ENCODE data around the gene TRIM65. TPM values are rescaled to one million over a fixed set of nuclear protein-coding genes. Genes with fewer than 3 reads are reported as not detected.

The TRIM65 gene, protein sequence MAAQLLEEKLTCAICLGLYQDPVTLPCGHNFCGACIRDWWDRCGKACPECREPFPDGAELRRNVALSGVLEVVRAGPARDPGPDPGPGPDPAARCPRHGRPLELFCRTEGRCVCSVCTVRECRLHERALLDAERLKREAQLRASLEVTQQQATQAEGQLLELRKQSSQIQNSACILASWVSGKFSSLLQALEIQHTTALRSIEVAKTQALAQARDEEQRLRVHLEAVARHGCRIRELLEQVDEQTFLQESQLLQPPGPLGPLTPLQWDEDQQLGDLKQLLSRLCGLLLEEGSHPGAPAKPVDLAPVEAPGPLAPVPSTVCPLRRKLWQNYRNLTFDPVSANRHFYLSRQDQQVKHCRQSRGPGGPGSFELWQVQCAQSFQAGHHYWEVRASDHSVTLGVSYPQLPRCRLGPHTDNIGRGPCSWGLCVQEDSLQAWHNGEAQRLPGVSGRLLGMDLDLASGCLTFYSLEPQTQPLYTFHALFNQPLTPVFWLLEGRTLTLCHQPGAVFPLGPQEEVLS
- total RNA-seq: 10 to 100 TPM in 7 of 9 donors, 1 to 10 TPM in 2; 6.5 to 46.9 (median 18.6) TPM
- 10 to 100 TPM in 1 of 3 donors, 1 to 10 TPM in 2; 4.1 to 16.7 (median 5.0) TPM for polyA plus RNA-seq
- long read RNA-seq, donor 1, partial matches to known transcripts: 0 of 1 reads
- long read RNA-seq, donor 1, other reads (novel, unspliced or antisense): 0 of 1 reads
- long read RNA-seq, donor 2, partial matches to known transcripts: 0 of 1 reads
- long read RNA-seq, donor 2, other reads (novel, unspliced or antisense): 0 of 1 reads
- long read RNA-seq, donor 3, partial matches to known transcripts: 0 of 1 reads
- long read RNA-seq, donor 3, other reads (novel, unspliced or antisense): 0 of 1 reads
- long read RNA-seq, donor 4, partial matches to known transcripts: 0 of 1 reads
- long read RNA-seq, donor 4, other reads (novel, unspliced or antisense): 1 of 1 reads
- long read RNA-seq, donor 5, transcript TRIM65-201 (6 exons, 3,439 nt): major isoform, 20 of 48 reads
- long read RNA-seq, donor 5, transcript TRIM65-204 (5 exons, 865 nt): minor isoform, 15 of 48 reads
- long read RNA-seq, donor 5, partial matches to known transcripts: 1 of 48 reads
- long read RNA-seq, donor 5, other reads (novel, unspliced or antisense): 8 of 48 reads
- long read RNA-seq, donor 6, partial matches to known transcripts: 0 of 1 reads
- long read RNA-seq, donor 6, other reads (novel, unspliced or antisense): 1 of 1 reads
- long read RNA-seq, donor 7: 0 reads
- long read RNA-seq, donor 8, partial matches to known transcripts: 0 of 3 reads
- long read RNA-seq, donor 8, other reads (novel, unspliced or antisense): 0 of 3 reads
- long read RNA-seq, donor 9: 0 reads
- long read RNA-seq, donor 10: 0 reads

DNA sequence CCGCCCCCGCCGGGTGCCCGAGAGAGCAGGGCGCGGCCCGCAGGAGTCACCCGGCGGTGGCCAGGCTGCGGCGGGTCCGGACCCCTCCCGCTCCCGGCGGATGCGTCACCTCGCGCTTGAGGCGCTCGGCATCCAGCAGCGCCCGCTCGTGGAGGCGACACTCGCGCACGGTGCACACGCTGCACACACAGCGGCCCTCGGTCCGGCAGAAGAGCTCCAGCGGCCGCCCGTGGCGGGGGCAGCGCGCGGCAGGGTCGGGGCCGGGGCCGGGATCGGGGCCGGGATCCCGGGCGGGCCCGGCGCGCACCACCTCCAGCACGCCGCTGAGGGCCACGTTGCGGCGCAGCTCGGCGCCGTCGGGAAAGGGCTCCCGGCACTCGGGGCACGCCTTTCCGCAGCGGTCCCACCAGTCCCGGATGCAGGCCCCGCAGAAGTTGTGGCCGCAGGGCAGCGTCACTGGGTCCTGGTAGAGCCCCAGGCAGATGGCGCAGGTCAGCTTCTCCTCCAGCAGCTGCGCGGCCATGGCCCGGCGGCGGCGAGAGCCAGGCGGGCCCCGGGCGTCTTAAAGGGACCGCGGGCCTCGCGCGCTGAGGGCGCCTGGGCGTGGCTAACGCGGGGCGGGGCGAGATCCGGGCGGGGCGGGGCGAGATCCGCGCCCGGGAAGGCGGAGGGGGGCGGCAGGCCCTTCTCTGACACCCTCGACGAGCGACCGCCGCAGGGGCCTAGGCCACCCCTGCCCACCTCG is at the start of gene TRIM65:
Gene TRIM65, minus strand, starts transcription at position 537 of the 745 bp plus-strand sequence. Its CDS starts 14 bp downstream, at position 523.
- 0 to 1% (median 1%) methylated on average over 4 to 100 of the region's 102 CpGs; no CpG with 5 or more reads in 1 of the 4 donors for whole genome bisulfite sequencing, 4 donors
- Histone ChIP-seq H3K9me3 (replicated peaks in 1 of 3) (no peaks in the 10 kb centered on the region), H3K27ac (peak within 1 kb of the TSS; percentile 39 to 96 (median 86)), H3K36me3 (replicated peaks in 1 of 2) (peaks cover 0 to 39% of the 10 kb centered on the region in 2 donors), H3K4me3 (peak within 1 kb of the TSS; percentile 29 to 84 (median 64)), H3K4me1 (replicated peaks in 1 of 2) (peaks cover 11 to 22% of the 10 kb centered on the region in 2 donors), H3K27me3 (no peaks in the 10 kb centered on the region)
- intact Hi-C loops (cut with DNase I): loop anchor here in 1 of 2 donors (10.0 kb wide), 1 partner anchor 122 kb away; a partner anchor contains a TSS
- TF ChIP-seq POLR2A (IDR thresholded peaks at IDR 0.05): peak; percentile 69 to 74
- TF ChIP-seq, protein P1, sequence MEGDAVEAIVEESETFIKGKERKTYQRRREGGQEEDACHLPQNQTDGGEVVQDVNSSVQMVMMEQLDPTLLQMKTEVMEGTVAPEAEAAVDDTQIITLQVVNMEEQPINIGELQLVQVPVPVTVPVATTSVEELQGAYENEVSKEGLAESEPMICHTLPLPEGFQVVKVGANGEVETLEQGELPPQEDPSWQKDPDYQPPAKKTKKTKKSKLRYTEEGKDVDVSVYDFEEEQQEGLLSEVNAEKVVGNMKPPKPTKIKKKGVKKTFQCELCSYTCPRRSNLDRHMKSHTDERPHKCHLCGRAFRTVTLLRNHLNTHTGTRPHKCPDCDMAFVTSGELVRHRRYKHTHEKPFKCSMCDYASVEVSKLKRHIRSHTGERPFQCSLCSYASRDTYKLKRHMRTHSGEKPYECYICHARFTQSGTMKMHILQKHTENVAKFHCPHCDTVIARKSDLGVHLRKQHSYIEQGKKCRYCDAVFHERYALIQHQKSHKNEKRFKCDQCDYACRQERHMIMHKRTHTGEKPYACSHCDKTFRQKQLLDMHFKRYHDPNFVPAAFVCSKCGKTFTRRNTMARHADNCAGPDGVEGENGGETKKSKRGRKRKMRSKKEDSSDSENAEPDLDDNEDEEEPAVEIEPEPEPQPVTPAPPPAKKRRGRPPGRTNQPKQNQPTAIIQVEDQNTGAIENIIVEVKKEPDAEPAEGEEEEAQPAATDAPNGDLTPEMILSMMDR (IDR thresholded peaks at IDR 0.05): peak in 2 of 6 experiments; percentile 21 to 30
- DNase-seq: peak; percentile 86 to 93 (median 88)

DNA sequence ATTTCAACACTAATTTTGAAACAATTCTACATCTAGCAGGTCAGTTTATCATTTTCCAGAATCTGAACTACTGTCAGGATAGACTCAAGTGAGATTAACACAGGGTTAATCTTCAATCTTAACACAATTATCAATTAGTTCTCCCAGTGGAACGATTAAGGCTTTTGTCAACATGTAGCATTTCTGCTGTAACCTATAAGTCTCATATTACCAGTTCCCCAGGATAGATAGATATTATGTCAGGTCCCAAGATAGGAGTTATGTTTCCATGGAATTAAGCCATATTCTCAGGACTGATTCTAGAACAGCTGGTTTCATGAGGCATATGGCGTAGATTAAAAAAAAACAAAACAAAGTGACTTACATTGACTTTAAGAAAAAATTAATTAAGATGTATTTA is 48.5 kb upstream of the TRIM65 start:
- no peak for DNase-seq
- no peak for TF ChIP-seq POLR2A (IDR thresholded peaks at IDR 0.05)
- TF ChIP-seq, protein P1 (IDR thresholded peaks at IDR 0.05): no peak
- WGBS, 4 donors: 64 to 76% (median 73%) methylated on average over 2 of the region's 2 CpGs
- Histone ChIP-seq H3K4me3 (no peak overlapping the region), H3K27me3 (no peaks in the 10 kb centered on the region), H3K4me1 (replicated peaks in 1 of 2) (peaks cover 0 to 11% of the 10 kb centered on the region in 2 donors), H3K27ac (no peak overlapping the region), H3K36me3 (replicated peaks in 1 of 2) (peaks cover 0 to 55% of the 10 kb centered on the region in 2 donors), H3K9me3 (replicated peaks in 1 of 3) (no peaks in the 10 kb centered on the region)
- intact Hi-C loops (cut with DNase I): no loop called here

DNA sequence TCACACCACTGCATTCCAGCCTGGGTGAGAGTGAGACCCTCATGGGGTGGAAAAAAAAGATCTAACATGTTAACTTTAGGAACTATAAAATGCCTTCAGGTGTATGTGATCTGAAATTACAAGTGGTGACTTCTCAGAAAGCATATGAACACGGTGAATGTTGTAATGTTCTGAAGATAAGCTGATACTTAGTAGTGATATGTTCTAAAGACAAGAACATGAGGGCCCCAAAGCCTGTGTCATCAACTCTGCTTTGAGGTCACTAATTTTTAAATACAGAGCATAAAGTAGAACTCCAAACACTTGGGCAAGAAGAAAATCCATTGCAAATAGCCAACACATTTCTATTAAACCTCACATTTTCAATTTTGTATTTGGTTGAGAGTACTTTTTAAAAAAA is 46.7 kb upstream of the TRIM65 start:
- Histone ChIP-seq H3K4me3 (no peak overlapping the region), H3K27me3 (no peaks in the 10 kb centered on the region), H3K9me3 (replicated peaks in 1 of 3) (no peaks in the 10 kb centered on the region), H3K27ac (no peak overlapping the region), H3K4me1 (replicated peaks in 1 of 2) (peaks cover 0 to 14% of the 10 kb centered on the region in 2 donors), H3K36me3 (replicated peaks in 1 of 2) (peaks cover 0 to 38% of the 10 kb centered on the region in 2 donors)
- DNase-seq: no peak
- WGBS, 4 donors: 74 to 95% (median 86%) methylated on average over 1 of the region's 1 CpG
- no peak for TF ChIP-seq POLR2A (IDR thresholded peaks at IDR 0.05)
- TF ChIP-seq, protein P1 (IDR thresholded peaks at IDR 0.05): no peak
- intact Hi-C loops (cut with DNase I): no loop called here

Measured in adrenal gland (tissue), 19 donors.